GM18858 (cell line): ENCODE results near the gene FLYWCH1.

ENCODE experiments used
- ATAC-seq: cut with Tn5 transposase; IDR thresholded peaks from one replicate; pipeline ENCODE4 v1.9.1; 2021; ENCODE audit not compliant: unreplicated experiment

Gene FLYWCH1

GRCh38 chr16:2968368-2968737, 56.6 kb downstream of the FLYWCH1 start:
- ATAC-seq = no peak

- peak; percentile 41 for ATAC-seq
These were observed 57.2 kb downstream of the FLYWCH1 start, which contains the start of gene PAQR4 for GRCh38 chr16:2968738-2969544. PAQR4 (plus strand) TSS chr16:2969348; CDS start chr16:2969675, 327 bp downstream.

GRCh38 chr16:2969545-2970521, 58.1 kb downstream of the FLYWCH1 start:
- peak; percentile 5 for ATAC-seq

GRCh38 chr16:2970563-2970962, 58.8 kb downstream of the FLYWCH1 start:
- no peak for ATAC-seq

GRCh38 chr16:2971134-2971984, 59.6 kb downstream of the FLYWCH1 start:
- no peak for ATAC-seq

- no peak for ATAC-seq
These were observed 60.5 kb downstream of the FLYWCH1 start for GRCh38 chr16:2971985-2972784.

- no peak for ATAC-seq
These were observed 61.4 kb downstream of the FLYWCH1 start for GRCh38 chr16:2973093-2973492.

GRCh38 chr16:2973605-2974318, 62.0 kb downstream of the FLYWCH1 start:
- ATAC-seq = no peak

- no peak for ATAC-seq
These were observed 62.8 kb downstream of the FLYWCH1 start for GRCh38 chr16:2974319-2975056.

GRCh38 chr16:2975161-2975795, 63.5 kb downstream of the FLYWCH1 start:
- ATAC-seq = no peak

GRCh38 chr16:2976201-2976600, 64.5 kb downstream of the FLYWCH1 start:
- no peak for ATAC-seq

GRCh38 chr16:2976673-2977072, 64.9 kb downstream of the FLYWCH1 start:
- ATAC-seq = no peak

- ATAC-seq = no peak
These were observed 65.7 kb downstream of the FLYWCH1 start for GRCh38 chr16:2977440-2977839.

GRCh38 chr16:2979669-2980226, 68.0 kb downstream of the FLYWCH1 start:
- no peak for ATAC-seq

GRCh38 chr16:2980227-2981176, 68.8 kb downstream of the FLYWCH1 start, which contains the start of gene PKMYT1:
PKMYT1 (minus strand) TSS chr16:2980446; CDS start chr16:2979657, 789 bp downstream.
- peak; percentile 55 for ATAC-seq

- ATAC-seq = no peak
These were observed 69.6 kb downstream of the FLYWCH1 start for GRCh38 chr16:2981177-2981898.
